CD1c-positive myeloid dendritic cell (primary cell): ENCODE data around the gene CMSS1.

Experiments
- DNase-seq: peaks from one replicate; pipeline ENCODE4 v3.0.0-alpha.2; 2016; ENCODE audit errors: extremely low spot score

Gene CMSS1

DNA sequence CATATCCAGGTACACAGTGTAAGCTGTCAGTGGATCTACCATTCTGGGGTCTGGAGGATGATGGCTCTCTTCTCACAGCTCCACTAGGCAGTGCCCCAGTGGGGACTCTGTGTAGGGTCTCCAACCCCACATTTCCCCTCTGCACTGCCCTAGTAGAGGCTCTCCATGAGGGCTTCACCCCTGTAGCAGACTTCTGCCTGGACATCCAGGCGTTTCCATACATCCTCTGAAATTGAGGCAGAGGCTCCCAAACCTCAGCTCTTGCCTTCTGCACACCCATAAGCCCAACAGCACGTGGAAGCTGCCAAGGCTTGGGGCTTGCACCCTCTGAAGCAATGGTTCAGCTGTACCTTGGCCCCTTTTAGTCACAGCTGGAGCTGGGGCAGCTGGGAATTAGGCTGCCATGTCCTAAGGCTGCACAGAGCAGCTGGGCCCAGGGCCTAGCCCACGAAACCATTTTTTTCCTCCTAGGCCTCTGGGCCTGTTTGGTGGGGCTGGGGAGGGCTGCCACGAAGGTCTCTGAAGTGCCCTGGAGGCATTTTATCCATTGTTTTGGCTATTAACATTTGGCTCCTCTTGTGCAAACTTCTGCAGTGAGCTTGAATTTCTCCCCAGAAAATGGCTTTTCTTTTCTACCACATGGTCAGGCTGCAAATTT lies 362.2 kb downstream of the CMSS1 start:
- no peak for DNase-seq

DNA sequence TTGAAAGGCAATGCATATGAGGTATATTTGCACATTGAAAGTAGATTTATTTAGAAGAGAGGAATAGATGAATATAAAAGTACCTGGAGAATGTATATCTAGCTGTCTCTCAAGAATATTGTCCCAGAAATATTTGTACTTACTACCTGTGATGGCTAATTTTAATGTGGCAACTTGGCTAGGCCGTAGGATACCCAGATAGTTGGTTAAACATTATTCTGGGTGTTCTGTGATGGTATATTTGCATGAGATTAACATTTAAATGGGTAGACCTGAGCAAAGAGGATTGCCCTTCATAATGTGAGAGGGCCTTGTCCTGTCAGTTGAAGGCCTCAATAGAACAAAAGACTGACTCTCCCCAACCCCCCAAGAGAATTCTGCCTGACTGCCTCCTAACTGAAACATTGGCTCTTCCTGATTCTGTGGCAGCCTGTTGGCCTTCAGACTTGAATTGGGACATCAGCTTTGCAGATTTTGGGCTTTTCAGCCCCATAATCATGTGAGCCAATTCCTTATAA lies 366.0 kb downstream of the CMSS1 start:
- DNase-seq = no peak

- no peak for DNase-seq
Observed at GRCh38 chr3:100184948-100185570, 367.4 kb downstream of the CMSS1 start.

- DNase-seq = no peak
Observed at GRCh38 chr3:100185847-100186246, 368.2 kb downstream of the CMSS1 start.

- DNase-seq = no peak
Observed at GRCh38 chr3:100189444-100189964, 371.8 kb downstream of the CMSS1 start.

- no peak for DNase-seq
Observed at GRCh38 chr3:100195375-100195774, 377.7 kb downstream of the CMSS1 start.

DNA sequence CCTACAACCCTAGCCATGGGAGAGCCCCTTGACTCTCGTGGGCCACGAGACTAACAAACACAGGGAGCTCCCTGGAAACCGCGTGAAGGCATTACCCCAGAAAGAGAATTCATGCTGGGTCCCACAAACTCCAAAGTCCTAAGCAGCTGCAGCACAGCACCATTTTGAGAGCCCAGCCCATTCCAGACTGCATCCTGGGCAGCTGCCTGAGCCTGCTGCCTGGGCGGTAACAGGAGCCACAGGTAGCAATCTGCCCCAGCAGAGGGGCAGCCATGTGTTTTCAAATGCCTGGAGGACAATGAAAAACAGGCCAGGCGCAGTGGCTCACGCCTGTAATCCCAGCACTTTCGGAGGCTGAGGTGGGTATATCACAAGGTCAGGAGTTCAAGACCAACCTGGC lies 380.2 kb downstream of the CMSS1 start:
- no peak for DNase-seq

GRCh38 chr3:100198579-100199269 lies 381.1 kb downstream of the CMSS1 start:
- no peak for DNase-seq

GRCh38 chr3:100205171-100205570 lies 387.5 kb downstream of the CMSS1 start:
- DNase-seq = no peak

DNA sequence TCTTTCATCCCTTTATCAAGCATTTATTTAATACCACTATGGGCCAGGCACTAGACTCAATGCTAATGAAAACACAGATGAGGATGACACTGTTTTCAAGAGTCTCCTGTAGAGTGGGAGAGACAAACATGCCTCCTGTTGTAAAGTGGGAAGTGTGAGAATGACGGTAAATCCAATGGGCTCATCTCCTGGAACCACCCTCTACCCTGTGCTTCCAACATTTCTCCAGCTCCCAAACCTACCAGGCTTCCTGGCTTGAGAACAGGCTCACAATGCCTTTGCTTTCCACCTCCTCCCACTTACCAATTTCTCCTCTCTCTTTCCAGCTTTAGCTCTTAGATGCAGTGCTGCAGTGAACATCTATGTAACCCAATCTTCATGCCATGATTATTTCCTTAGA lies 389.0 kb downstream of the CMSS1 start:
- DNase-seq = no peak

DNA sequence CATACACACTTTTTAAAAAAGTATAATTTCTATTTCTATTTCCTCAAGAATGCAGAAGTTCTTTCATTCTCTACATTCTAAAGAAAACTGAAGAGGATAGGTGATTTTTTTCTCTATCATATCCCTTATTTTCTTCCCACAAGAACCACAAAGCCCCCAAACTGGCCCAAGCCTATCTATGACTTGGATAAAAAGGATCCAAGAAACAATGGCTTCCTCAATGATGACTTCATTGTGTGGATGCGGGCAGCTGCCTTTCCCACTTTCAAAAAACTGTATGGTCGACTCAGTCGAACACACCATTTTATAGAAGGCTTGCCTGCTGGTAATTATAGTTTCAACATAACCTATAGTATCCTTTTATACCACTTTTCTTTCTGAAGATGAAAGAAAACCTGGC lies 390.2 kb downstream of the CMSS1 start:
- no peak for DNase-seq

- no peak for DNase-seq
Observed at GRCh38 chr3:100209169-100209568, 391.5 kb downstream of the CMSS1 start.

DNA sequence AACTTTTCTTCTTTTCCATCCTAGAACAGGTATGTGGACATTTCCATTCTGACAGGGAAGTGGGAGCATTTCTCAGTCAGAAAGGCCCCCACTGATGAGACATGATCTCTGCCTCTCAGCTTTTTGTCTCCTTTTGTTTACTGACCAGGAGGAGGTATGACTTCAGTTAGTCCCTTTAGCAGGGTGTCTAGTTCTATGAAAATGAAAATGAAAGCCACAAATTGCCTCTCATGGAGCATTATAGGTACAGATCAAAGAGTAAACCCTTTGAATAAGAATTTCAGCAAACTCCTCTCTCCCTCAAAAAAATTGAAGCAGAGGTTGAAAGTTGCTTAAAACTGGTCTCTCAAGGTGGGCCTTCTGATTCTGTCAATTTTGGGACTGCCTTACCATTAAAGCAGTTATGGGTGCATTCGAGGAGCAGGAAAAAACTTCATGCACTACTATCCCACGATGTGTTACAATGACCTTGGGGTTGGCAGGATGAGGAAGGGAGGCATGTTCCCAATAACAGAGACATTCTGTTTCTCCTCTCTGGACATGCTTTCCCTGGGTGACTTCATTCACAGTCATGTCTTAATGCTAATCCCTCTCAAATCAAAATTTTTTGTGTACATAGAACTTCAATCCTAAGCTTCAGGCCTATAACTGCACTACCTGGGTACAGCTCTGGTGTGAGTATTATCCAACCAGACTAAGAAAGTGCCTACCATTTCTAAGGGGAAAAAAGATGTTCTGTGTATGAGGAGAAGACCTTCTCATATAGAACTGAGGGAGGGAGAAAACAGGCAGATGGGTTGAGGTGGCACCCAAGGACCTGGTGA lies 392.5 kb downstream of the CMSS1 start:
- DNase-seq = no peak

DNA sequence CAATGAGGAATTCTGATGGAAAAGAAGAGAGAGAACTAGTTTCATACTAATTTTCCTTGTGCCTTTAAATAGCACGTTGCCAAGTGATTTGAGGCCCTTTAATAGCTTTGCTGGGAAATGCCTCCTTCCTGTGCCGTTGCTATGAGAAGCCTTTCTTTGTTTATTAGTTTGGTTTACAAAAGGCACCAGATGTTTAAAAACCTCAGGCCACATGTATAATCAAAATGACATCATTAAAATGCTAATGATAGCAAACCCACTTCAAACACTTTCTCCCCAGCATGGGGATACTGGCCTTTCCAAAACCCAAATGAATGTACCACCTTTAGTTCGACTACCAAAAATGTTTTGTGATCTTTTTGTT lies 393.1 kb downstream of the CMSS1 start:
- DNase-seq = no peak

- no peak for DNase-seq
Observed at GRCh38 chr3:100213891-100214573, 396.4 kb downstream of the CMSS1 start.

- no peak for DNase-seq
Observed at GRCh38 chr3:100214574-100214964, 396.9 kb downstream of the CMSS1 start.

- no peak for DNase-seq
Observed at GRCh38 chr3:100216713-100217112, 399.1 kb downstream of the CMSS1 start.

DNA sequence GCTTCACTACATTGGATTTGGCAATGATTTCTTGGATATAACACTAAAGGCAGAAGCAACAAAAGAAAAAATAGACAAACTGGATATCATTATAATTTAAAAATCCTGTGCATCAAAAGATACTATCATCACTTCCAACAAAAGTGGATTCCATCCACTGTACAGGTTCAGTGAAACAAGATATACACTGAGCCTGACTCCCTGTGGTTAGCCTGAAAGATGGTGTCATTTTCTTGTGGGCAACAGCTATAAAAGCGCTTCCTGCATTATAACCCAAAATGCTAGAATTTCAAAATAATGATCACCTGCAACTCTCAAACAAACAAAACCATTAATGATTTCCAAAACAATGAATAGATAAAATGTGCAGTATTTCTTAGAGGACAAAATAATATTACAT lies 403.5 kb downstream of the CMSS1 start:
- DNase-seq = no peak

DNA sequence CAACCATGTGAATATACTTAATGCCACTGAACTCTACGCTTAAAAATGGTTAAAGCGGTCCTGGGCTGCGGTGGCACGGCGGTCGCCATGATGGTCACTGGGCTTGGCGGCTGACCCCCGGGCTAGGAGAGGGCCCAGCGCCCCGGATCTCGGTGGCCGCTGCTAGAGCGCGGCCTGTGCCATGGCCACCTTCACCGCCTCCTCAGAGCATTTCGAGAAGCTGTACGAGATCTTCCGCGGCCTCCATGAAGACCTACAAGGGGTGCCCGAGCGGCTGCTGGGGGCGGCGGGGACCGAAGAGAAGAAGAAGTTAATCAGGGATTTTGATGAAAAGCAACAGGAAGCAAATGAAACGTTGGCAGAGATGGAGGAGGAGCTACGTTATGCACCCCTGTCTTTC lies 407.5 kb downstream of the CMSS1 start:
- no peak for DNase-seq

GRCh38 chr3:100225883-100226282 lies 408.2 kb downstream of the CMSS1 start:
- DNase-seq = no peak

GRCh38 chr3:100226712-100227429 lies 409.2 kb downstream of the CMSS1 start:
- DNase-seq = no peak
